H1 (cell line): ENCODE measurements around the gene ADRA2C.

Experiments used
- CHD1 ChIP-seq: IDR thresholded peaks from 2 replicates; pipeline ENCODE4 v1.6.1; 2012; ENCODE audit warnings: low read depth, low read length, improper control_type of control experiment
- CREB1 ChIP-seq: IDR thresholded peaks from 2 replicates; pipeline ENCODE4 v1.6.1; 2012; ENCODE audit warnings: inconsistent platforms
- EP300 ChIP-seq, 2 experiments: IDR thresholded peaks; 1 replicate in 1 of 2; 2 replicates in 1 of 2; pipeline ENCODE4 v1.6.1; 2011 to 2012; ENCODE audit warnings: low read depth in 2 of 2, low read length in 2 of 2, mild to moderate bottlenecking in 2 of 2, borderline replicate concordance in 1 of 2, inconsistent platforms in 1 of 2, moderate library complexity in 1 of 2
- EZH2 ChIP-seq: fragments of 200-600 bp; sonication (generic); IDR thresholded peaks from 2 replicates; pipeline ENCODE4 v1.7.1; 2012; ENCODE audit warnings: low read depth, mild to moderate bottlenecking, moderate library complexity, low read length, inconsistent platforms; ENCODE audit not compliant: severe bottlenecking
- GABPA ChIP-seq: IDR thresholded peaks from 2 replicates; pipeline ENCODE4 v1.6.1; 2011; ENCODE audit warnings: mild to moderate bottlenecking, low read length, moderate library complexity, borderline replicate concordance; ENCODE audit not compliant: insufficient read depth
- KDM1A ChIP-seq: fragments of 200-600, 300-600 bp; sonication (generic); IDR thresholded peaks from 2 replicates; pipeline ENCODE4 v1.7.1; 2016; ENCODE audit warnings: mild to moderate bottlenecking, low read length, borderline replicate concordance
- KDM5A ChIP-seq: fragments of 200-600 bp; IDR thresholded peaks from 2 replicates; pipeline ENCODE4 v1.7.1; 2012; ENCODE audit warnings: mild to moderate bottlenecking, low read length, inconsistent platforms, mixed read lengths
- NRF1 ChIP-seq: IDR thresholded peaks from 2 replicates; pipeline ENCODE4 v1.6.1; 2011; ENCODE audit warnings: mild to moderate bottlenecking, low read depth, low read length, improper control_type of control experiment
- POLR2A ChIP-seq, 2 experiments: IDR thresholded peaks; 1 replicate in 1 of 2; 2 replicates in 1 of 2; pipeline ENCODE4 v1.6.1; 2011; ENCODE audit warnings: low read depth in 2 of 2, low read length in 2 of 2, mild to moderate bottlenecking in 2 of 2; ENCODE audit errors: control extremely low read depth in 1 of 2
- POLR2AphosphoS5 ChIP-seq: IDR thresholded peaks from 2 replicates; pipeline ENCODE4 v1.6.1; 2011; ENCODE audit warnings: low read depth, low read length
- RBBP5 ChIP-seq: IDR thresholded peaks from 2 replicates; pipeline ENCODE4 v1.7.1; 2012; ENCODE audit warnings: low read depth, mild to moderate bottlenecking, inconsistent platforms, low read length, moderate library complexity, borderline replicate concordance
- SIN3A ChIP-seq, 2 experiments: IDR thresholded peaks in 1 of 2; conservative IDR thresholded peaks in 1 of 2; 2 replicates each; pipeline ENCODE4 v1.6.1; 2011 to 2012; ENCODE audit warnings: low read length in 2 of 2, improper control_type of control experiment in 1 of 2, low read depth in 1 of 2, mild to moderate bottlenecking in 1 of 2
- TCF12 ChIP-seq: IDR thresholded peaks from 2 replicates; pipeline ENCODE4 v1.6.1; 2011; ENCODE audit warnings: low read depth, mild to moderate bottlenecking, low read length
- TF ChIP-seq, protein P1 (sequence below), 3 experiments: IDR thresholded peaks; 1 replicate in 2 of 3; 2 replicates in 1 of 3; pipeline versions ENCODE4 v1.5.1 to v1.6.1; 2011; ENCODE audit warnings: low read length in 3 of 3, mild to moderate bottlenecking in 3 of 3, inconsistent platforms in 2 of 3, low read depth in 1 of 3, moderate library complexity in 1 of 3; ENCODE audit not compliant: insufficient read depth in 1 of 3; ENCODE audit errors: control extremely low read depth in 1 of 3

DNA sequence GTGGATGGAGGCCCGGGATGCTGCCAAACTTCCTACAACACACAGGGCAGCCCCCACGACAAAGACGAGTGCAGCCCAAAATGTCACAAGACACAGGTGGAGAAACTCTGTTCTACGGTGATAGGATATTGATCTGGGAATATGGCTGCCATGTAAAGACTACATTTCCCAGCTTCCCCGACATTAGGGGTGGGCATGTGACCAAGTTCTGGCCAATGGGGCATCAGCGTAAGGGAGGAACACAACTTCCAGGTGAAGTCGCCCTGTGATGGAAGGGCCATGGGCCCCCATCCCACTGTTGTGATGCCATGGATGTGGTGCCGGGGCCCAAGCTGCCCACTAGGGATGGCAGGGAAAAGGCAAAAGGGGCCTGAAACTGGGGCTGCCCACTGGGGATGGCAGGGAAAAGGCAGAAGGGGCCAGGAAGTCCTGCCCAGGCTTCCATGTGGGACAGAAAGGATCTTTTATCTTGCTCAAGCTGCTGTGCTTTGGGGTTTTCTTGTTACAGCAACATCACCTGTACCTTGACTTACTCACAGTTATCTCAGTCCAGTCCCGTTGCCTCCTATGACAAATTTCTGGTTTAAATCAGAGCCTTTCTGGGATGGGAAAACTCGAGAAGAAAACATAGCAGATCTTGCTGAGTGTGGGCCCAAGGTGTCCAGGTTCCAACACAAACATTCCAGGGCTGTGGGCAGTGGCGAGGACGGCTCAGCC is 9.7 kb upstream of the ADRA2C start:
- TF ChIP-seq KDM5A (no peak), TCF12 (no peak), EP300 (IDR thresholded peaks at IDR 0.05; ENCODE audit: borderline replicate concordance in 1 of 2, low read depth in 2 of 2, low read length in 2 of 2) (no peak), POLR2A (IDR thresholded peaks at IDR 0.05; ENCODE audit: control extremely low read depth in 1 of 2, low read depth in 2 of 2, low read length in 2 of 2) (no peak), CHD1 (no peak), CREB1 (no peak), SIN3A (conservative IDR thresholded peaks at IDR 0.05 in 1 of 2, IDR thresholded peaks at IDR 0.05 in 1 of 2; ENCODE audit: low read depth in 1 of 2, low read length in 2 of 2) (no peak), GABPA (no peak), RBBP5 (no peak), NRF1 (no peak), POLR2AphosphoS5 (no peak), EZH2 (no peak), KDM1A (no peak)
- TF ChIP-seq, protein P1, sequence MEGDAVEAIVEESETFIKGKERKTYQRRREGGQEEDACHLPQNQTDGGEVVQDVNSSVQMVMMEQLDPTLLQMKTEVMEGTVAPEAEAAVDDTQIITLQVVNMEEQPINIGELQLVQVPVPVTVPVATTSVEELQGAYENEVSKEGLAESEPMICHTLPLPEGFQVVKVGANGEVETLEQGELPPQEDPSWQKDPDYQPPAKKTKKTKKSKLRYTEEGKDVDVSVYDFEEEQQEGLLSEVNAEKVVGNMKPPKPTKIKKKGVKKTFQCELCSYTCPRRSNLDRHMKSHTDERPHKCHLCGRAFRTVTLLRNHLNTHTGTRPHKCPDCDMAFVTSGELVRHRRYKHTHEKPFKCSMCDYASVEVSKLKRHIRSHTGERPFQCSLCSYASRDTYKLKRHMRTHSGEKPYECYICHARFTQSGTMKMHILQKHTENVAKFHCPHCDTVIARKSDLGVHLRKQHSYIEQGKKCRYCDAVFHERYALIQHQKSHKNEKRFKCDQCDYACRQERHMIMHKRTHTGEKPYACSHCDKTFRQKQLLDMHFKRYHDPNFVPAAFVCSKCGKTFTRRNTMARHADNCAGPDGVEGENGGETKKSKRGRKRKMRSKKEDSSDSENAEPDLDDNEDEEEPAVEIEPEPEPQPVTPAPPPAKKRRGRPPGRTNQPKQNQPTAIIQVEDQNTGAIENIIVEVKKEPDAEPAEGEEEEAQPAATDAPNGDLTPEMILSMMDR (IDR thresholded peaks at IDR 0.05; ENCODE audit: control extremely low read depth in 1 of 3, insufficient read depth in 1 of 3, low read depth in 1 of 3, low read length in 3 of 3) = no peak
